IPS DF 4.7 (cell line): ENCODE measurements around the gene HK1.

Experiments used
- DNase-seq: peaks from one replicate; pipeline ENCODE4 v3.0.0-alpha.2; 2013; ENCODE audit warnings: low spot score; ENCODE audit errors: extremely low read depth

Gene HK1

GRCh38 chr10:69402386-69402785 is 124.1 kb downstream of the HK1 start:
- DNase-seq, result no peak

DNA sequence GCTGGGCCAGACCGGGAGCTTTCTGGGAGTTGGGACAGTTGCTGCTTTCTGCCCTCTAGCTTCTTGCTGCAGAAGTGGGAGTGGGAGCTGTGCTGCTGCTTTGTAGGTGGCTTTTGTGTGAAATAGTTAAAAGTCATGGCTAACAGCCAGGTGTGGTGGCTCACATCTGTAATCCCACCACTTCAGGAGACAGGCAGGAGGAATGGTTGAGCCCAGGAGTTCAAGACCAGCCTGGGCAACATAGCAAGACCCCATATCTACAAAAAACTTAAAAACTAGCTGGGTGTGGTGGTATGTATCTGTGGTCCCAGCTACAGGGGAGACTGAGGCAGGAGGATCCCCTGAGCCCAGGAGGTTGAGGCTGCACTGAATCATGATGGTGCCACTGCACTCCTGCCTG is 124.8 kb downstream of the HK1 start:
- DNase-seq, result no peak

DNA sequence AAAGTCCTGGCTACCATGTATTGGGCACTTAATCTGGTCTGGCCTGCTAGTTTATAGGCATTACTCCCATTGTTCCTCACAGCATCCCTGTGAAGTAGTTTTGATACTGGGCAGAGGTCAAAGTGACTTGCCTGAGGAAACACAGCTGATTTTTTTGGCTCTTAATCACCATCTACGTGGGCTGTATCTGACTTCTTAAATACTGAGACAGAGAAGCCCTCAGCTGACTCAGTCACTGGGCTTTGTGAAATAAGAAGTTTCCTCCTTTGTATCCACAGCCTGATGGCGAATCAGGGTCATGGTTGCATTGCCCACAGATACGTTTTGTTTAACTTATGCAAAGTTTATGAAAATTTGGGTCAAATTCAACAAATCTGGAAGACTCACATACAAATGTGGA is 125.2 kb downstream of the HK1 start:
- no peak for DNase-seq

- DNase-seq, result no peak
Measured at GRCh38 chr10:69404786-69405185, 126.5 kb downstream of the HK1 start.

DNA sequence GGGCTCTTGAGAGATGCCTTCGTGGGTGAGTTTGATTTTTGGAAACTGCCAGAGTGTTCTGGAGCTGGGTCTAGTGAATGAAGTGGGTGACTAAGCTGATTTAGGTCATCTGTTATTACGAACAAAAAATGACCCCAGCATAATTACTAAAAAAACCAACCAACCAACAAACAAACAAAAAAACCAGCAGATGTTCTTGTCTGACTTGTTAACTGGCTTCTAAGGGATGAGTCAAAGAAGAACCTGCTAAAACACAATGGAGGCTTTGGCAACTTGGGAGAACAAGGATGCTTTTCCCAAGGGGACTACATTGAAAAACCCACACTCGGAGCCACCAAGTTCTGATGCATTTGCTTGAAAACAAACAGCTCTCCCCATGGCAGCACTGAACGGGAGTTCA is 126.9 kb downstream of the HK1 start:
- no peak for DNase-seq

- DNase-seq, result no peak
Measured at GRCh38 chr10:69406302-69406811, 128.1 kb downstream of the HK1 start.

DNA sequence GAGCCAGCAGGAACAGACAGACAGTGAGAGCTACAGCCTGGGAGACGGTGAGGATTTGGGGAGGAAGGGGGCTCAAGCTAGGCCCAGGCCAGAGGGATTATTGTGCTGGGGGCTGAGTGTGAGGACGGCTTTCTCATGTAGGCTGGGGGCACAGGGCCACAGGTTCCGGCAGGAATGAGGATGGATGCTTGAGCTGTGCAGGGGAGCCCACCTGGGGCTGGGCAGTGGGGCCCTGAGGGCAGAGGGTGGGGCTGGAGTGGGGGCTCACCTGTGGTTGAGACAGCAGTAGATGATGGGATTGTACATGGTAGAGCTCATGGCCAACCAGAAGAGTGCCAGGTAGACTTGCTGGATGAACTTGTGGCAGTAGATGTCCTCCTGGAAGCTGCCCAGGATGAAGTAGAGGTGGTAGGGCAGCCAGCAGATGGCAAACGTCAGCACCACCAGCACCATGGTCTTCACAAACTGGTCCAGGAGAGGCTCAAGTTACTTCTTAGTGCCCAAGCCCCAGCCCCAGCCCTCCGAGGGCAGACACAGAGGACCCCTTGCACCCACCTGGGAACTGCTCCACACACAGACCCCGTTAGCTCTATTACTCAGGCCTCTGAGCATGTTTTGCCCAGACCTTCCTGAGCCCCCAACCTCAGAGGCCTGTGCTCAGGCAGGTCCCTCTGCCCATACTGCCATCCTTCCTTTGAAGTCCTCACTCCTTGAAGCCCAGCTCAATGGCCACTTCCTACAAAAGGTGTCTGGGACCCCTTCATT is 128.7 kb downstream of the HK1 start:
- DNase-seq, result no peak

- no peak for DNase-seq
Measured at GRCh38 chr10:69407621-69408301, 129.5 kb downstream of the HK1 start.

DNA sequence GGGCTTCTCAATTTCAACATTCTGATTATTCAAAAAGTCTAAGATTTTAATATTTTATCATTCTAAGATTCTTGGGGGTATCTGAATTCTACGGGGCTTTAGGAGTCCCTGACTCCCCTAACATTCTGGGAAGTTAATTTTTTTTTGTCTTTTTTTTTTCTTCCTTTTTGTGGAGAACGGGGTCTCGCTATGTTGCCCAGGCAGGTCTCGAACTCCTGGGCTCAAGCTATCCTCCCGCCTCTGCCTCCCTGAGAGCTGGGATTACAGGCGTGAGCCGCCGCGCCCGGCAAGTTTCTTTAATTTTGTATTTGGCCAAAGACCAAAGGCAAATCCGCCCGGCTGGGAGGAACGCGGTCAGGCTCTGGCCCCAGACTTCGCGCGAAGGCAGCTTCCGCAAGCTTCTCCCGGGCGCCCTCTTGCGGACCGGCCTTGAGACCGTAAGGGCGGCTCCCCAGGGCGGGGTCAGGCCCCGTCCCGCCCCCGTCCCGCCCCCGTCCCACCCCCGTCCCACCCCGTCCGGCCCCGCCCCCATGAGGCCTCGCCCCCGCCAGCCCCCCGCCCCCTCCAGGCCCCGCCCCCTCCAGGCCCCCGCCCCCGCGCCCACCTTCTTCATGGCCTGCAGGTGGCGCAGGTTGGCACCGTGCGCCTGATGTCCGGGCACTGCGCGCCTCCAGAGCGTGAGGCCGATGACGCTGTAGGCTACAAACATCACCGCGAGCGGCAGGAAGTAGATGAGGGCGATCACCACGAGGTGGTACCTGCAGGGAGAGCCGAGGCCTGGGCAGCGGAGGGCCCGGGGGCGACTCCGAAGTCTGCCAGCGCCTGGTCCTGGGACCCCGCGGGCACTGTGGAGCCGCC is 130.3 kb downstream of the HK1 start:
- no peak for DNase-seq

GRCh38 chr10:69409176-69409495 is 130.8 kb downstream of the HK1 start:
- no peak for DNase-seq

GRCh38 chr10:69409968-69410367 is 131.7 kb downstream of the HK1 start:
- no peak for DNase-seq

DNA sequence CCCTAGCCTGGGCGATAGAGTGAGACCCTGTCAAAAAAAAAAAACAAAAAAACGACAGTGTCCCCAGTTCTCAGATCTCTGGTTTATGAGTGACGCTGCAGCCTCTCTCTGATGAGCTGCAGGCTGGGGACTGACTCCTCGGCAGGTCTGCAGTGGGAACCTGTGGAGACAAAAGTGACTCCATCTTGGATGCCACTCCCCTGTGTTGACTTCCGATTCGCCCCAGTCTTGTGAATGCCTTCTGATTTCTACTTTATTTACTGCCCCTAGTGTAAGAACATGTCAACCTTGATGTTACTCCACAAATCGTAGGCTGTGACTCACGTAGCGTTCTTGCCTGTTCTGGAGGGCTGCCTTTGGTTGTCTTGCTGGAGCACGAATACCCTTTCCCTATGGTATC is 132.2 kb downstream of the HK1 start:
- no peak for DNase-seq

DNA sequence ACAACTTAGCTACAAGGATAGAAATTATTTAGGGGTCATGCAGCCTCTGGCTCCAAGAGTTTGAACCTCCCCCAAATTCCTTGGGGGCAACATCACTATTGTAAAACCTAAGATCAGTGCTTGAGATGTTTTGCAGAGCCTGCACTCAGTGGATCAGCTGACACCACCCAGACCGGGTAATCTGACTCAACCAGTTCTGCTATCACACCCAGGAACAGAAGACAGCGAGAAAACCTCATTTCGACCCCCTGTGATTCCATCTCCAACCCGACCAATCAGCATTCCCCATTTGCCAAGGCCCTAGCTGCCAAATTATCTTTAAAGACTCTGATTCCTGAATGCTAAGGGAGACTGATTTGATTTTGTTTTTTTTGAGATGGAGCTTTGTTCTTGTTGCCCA is 133.2 kb downstream of the HK1 start:
- no peak for DNase-seq

- no peak for DNase-seq
Measured at GRCh38 chr10:69412232-69412790, 134.0 kb downstream of the HK1 start.

GRCh38 chr10:69413221-69413865 is 135.0 kb downstream of the HK1 start:
- no peak for DNase-seq

DNA sequence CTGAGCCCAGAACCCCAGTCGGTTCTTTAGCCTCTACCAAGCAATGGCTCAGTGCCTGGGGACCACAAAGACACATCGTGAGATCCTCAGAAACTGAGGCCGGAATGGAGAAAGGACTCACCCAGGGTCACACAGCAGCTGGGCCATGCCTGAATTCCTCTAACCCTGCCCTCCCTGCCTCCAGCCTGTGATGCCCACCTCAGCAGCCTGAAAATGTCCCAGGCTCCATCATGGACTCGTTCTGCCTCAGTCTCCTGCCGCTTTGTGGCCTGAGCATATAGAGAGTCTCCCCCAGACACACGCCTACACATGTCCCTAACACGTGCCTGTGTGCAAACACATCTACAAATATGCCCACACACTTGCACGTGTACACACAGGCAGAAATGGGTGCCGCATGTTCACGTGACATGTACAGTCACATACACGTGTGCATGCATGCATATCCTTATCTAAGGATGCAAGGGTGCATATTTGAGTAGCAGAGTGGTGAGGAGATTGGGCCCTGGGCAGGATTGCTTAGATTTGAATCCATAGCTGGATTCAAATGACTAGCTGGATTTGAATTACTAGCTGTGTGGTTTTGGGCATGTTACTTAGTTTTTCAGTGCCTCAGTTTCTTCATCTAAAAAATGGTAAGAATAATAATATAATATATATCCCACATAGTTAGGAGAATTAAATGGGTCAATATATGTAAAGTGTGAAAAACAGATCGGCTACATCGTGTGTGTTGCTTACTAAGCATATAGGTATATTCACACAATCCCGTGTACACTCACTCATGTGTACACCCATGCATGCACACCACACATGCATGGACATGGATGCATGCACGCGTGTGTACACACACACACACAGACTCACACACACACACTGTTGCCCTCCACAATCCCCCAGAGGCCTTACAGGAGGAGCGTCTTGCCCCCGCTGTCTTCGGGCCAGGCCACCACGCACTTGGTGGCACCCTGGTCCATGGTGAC is 136.0 kb downstream of the HK1 start:
- DNase-seq, result no peak

DNA sequence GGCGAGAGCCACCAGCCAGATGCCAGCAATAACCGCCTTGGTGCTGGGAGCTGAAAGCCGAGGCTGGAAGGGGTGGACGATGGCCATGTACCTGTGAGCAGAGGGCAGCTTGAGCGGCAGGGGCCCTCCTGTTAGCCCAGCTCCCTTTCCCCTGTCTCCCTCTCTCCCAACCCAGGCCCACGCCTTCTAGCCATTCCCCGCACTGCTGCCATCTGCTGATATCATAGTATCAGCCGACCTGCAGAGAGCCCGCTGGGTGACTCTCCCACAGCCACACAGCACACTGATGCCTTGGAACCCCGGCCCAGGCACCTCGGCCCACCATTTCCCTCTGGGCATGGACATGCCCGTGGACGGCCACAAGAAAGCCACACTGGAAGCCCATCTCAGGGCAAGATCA is 136.8 kb downstream of the HK1 start:
- no peak for DNase-seq

DNA sequence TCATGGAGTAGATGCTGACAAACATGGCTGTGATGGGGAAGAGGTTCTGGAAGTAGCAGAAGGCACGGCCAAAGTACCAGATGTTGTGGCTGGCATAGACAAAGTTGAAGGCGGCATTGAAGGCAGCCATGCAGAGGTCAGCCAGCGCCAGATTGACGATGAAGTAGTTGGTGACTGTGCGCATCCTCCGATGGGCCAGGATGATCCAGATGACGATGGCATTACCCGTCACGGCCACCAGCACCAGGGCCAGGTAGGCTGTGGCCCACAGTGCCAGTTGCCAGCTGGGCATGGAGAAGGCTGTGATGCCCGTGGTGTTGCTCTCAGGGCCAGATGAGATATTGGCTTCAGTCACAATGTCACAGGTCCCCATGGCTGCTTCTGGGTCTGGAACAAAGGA is 137.7 kb downstream of the HK1 start:
- no peak for DNase-seq

GRCh38 chr10:69416695-69417094 is 138.4 kb downstream of the HK1 start, which contains the start of gene TACR2:
TSS of gene TACR2 (minus strand) at chr10:69416918. CDS start at chr10:69416323, 595 bp downstream.
- no peak for DNase-seq

DNA sequence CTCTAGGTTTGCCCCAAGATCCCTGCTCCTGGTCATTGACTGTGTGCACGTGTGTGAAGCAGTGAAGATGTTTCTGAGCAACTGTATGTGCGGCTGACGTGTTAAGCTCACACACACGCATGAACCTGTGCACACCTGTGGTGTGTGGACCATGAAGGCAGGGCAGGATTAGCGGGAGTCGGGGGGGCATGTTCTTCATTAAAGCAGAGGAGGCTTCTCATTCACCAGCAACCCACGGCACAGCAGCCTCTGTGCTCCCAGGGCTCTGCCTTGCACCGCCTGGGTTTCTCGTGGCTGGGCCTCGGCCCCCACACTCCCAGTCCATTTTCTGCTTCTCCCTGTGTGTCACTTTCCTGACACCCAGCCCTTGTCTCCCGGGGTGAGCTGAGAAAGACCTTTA is 139.2 kb downstream of the HK1 start:
- DNase-seq, result no peak
